ENCODE measurements around the gene BCAS1.

The BCAS1 gene

GRCh38 chr20:54103067-54103761 is 32.8 kb upstream of the BCAS1 start:
- DNase-seq (ENCODE audit: low read depth in 2 of 3, low spot score in 2 of 3): peak; percentile 46 to 80 (median 76)

- no peak for DNase-seq (ENCODE audit: low read depth in 2 of 3, low spot score in 2 of 3)
These were observed 32.1 kb upstream of the BCAS1 start for GRCh38 chr20:54102543-54102942.

DNA sequence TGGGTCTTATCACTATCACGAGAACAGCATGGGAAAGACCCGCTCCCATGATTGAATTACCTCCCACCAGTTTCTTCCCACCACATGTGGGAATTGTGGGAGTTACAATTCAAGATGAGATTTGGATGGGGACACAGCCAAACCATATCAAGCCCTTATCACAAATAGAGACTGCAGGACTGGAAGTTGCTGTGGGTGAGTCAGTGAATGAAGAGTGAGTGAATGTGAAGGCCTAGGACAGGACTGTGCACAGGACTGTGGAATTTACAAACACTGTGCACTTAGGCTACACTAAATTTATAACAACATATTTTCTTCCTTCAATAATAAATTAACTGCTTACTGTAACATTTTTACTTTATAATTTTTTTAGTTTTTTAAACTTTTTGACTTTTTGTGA is 30.2 kb upstream of the BCAS1 start:
- DNase-seq (ENCODE audit: low read depth in 2 of 3, low spot score in 2 of 3): no peak

DNA sequence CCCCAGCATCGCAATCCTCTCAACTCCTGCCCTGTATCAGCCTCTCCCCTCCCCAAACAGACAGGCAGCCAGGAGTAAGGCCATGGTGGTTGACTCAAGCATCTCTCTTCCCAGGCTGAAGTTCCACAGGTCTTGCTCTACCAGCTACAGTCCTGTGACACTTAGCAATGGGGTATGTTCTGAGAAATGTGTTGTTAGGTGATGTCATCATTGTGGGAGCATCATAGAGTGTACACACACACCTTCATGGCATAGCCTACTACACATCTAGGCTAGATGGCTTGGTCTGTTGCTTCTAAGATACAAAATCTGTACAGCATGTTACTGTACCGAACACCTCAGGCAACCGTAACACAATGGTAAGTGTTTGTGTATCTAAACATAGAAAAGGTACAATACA is 29.5 kb upstream of the BCAS1 start:
- no peak for DNase-seq (ENCODE audit: low read depth in 2 of 3, low spot score in 2 of 3)

- DNase-seq (ENCODE audit: low read depth in 2 of 3, low spot score in 2 of 3): no peak
These were observed 27.7 kb upstream of the BCAS1 start for GRCh38 chr20:54098047-54098446.

- no peak for DNase-seq (ENCODE audit: low read depth in 2 of 3, low spot score in 2 of 3)
These were observed 26.8 kb upstream of the BCAS1 start for GRCh38 chr20:54097236-54097529.

DNA sequence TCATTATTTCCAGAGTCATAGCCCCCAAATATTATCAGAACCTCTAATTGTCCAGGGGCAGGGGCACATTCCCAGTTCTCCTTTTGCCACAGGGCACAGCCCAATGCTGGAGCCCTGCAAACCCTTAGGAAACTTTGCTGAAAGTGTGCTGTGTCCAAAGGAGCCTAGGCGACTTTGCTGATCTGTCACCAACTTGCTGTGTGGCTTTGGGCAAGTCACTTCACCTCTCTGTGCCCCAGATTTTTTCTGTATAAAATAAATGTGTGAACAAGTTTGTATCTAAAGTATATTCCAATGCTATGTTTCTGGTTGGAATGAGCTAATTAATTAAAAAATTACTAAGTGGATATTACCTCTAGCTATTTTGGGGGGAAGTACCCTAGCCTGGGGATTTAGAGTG is 25.4 kb upstream of the BCAS1 start:
- no peak for DNase-seq (ENCODE audit: low read depth in 2 of 3, low spot score in 2 of 3)

- no peak for DNase-seq (ENCODE audit: low read depth in 2 of 3, low spot score in 2 of 3)
These were observed 23.8 kb upstream of the BCAS1 start for GRCh38 chr20:54094268-54094580.

DNA sequence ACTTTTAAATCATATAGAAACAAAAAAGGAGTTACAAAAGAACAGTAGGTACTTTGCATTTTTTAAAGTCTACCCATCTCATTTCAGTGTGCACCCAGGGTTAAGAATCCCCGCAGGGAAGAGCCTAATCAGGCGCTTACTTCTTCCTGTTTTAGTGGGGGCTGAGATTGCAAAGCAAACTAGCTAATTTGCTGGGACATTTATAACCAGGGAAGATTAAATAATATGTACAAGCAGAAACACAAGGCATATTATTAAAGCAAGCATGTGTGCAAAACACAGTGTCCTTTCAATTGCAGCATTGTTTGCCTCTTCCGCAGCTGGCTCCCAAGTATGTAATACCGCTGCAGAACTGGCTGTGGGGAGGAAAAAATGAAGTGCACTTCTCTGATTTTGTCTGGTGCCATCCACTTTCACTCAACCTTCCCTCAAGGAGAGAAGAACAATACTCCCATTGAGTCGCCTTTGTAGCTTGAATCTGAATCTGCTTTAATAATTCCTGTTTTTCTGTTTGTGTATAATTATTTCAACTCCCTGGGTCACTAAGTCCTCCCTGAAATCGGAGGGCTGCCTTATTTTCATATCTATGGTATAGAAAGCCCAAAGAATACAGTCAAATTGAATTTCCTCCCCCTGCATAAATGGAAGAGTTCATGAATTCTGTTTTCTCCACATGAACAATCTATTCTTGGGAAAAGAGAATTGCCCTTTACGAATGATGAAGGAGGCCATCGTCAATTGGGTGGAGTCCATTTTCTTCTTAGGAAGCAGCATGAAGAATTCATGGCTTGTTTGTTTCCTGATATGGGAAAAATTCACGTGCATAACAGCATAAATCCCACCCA is 23.3 kb upstream of the BCAS1 start:
- DNase-seq (ENCODE audit: low read depth in 2 of 3, low spot score in 2 of 3): no peak

DNA sequence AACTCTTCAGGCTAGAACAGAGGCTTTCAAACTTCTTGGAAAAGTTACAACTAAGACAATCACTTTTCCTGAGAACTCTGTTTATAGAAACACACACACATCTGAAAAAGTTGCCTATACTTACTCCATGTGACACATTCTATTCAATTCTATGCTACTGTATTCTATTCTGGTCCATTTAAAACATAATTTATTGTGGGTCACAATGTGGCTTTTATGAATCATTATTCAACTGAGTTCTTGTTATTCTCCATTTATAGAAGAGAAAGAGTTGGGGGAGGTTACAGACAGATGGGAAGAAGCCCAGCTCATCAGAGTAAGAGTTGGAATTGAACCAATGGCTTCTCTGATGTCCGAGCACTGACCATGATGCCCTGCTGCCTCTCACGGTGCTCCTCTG is 21.6 kb upstream of the BCAS1 start:
- no peak for DNase-seq (ENCODE audit: low read depth in 2 of 3, low spot score in 2 of 3)

DNA sequence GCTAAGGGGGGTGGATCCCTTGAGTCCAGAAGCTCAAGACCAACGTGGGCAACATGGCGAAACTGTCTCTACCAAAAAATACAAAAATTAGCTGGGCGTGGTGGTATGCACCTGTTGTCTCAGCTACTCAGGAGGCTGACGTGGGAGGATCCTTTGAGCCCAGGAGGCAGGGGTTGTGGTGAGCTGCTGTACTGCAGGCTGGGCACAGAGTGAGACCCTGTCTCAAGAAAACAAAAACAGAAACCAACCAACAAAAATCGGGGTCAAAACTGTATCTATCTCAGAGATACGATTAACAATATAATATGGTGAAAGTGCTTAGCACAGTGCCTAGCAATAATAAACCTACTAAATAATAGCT is 20.7 kb upstream of the BCAS1 start:
- no peak for DNase-seq (ENCODE audit: low read depth in 2 of 3, low spot score in 2 of 3)

DNA sequence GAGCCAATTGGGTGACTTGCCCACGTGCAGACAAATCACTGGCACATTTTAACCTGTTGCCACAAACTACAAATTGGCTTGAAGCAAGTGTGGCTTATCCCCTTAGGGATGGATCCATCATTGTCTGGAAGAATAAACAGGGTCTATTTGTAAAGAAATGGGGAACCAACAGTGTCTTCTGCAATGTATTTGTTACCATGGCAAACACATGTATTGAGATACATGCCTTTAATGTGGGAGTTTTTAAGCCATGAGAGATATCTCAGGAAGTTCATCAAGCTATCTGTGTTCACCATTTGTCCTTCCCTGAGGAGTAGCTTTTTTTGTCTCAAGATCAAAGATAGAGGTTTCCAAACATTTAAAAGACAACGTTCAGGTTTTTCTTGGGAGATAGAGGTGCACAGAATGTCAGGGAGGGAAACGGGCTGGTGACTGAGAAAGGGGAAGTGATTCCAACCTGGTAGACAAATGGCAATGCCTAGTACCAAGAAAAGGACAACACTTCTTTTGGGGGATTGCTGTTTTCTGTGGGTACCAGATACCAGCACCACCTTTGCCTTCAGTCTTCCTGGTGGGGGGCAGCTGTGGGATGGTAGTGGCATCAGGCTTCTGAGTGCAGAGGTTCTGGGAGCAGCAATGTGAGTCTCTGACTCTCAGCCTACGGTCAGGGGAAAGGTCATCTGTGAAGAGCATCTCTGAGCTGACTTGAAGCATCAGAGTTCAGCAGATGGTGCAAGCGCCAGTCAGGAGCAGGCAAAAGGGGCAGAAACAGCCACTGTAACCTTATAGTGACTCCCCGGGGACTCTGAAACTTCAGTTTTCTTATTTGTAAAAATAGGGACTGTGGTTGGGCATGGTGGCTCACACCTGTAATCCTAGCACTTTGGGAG is 20.1 kb upstream of the BCAS1 start:
- no peak for DNase-seq (ENCODE audit: low read depth in 2 of 3, low spot score in 2 of 3)

DNA sequence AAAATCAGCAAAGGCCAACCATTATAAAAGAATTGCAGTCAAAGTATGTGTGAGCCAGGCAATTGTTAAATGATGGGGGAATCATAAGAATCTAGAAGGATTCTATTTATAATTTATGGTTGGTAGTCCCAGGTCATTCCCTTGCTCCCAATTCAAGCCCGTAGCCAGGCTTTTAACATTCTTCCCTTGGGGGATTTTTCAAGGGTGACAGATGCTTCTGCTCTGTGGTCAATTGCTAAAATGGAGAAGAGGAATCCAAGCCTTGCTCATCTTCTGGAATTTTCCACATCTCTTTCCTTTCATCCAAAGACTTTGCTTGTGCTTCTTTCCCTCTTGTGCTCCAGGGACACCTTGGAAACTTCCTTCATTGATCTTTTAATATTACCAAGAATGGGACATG is 18.0 kb upstream of the BCAS1 start:
- DNase-seq (ENCODE audit: low read depth in 2 of 3, low spot score in 2 of 3): no peak

GRCh38 chr20:54086507-54087039 is 16.2 kb upstream of the BCAS1 start:
- no peak for DNase-seq (ENCODE audit: low read depth in 2 of 3, low spot score in 2 of 3)

DNA sequence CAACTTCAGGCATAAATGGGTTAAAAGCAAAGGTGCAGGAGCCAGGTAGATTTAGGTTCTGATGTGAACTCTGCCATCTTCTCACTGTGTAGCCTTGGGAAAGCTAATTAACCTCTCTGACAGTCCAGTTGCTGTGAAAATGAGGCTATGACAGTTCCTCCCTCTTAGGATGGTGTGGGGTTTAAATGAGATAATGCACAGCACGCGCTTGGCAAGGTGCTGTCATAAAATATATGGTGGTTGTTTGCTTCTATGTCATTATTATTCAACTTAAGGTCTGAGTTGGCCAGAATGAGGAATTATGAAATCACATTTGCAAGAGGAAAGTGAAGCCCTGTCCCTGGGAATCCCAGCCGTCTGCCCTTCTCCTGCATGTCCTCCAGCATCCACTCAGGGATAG is 15.5 kb upstream of the BCAS1 start:
- DNase-seq (ENCODE audit: low read depth in 2 of 3, low spot score in 2 of 3): no peak

DNA sequence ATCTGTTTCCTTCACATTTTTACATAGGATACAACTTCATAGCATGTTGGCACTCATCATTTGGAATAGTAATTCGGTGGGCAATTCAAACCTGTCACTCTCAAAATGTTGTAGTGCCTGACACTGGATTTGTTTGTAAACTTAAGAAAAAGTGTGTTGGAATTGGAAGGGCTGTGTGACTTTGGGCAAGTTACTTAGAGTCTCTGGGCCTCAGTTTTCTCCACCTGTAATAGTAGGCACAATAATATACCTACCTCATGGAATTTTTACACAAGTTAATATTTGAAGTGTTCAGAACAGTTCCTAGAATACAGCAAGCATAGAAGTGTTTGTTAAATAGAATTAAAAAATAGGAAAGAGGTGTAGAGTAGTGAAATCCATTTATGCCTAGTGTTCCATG is 15.0 kb upstream of the BCAS1 start:
- no peak for DNase-seq (ENCODE audit: low read depth in 2 of 3, low spot score in 2 of 3)

GRCh38 chr20:54084727-54085388 is 14.5 kb upstream of the BCAS1 start:
- no peak for DNase-seq (ENCODE audit: low read depth in 2 of 3, low spot score in 2 of 3)

DNA sequence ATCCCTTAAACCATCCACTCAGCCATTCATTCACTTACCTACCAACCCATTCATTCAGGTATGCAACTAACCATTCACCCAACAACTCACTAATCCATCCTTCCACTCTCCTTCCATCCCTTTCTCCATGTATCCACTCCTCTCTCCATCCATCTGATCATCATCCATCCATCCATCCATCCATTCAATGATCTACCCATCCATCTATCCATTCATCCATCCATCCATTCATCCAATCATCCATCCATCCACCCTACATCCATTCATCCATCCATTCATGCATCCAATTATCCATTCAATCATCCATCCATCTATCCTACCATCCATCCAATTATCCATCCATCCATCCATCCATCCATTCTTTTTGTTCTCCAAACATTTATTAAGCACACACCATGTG is 13.8 kb upstream of the BCAS1 start:
- no peak for DNase-seq (ENCODE audit: low read depth in 2 of 3, low spot score in 2 of 3)

DNA sequence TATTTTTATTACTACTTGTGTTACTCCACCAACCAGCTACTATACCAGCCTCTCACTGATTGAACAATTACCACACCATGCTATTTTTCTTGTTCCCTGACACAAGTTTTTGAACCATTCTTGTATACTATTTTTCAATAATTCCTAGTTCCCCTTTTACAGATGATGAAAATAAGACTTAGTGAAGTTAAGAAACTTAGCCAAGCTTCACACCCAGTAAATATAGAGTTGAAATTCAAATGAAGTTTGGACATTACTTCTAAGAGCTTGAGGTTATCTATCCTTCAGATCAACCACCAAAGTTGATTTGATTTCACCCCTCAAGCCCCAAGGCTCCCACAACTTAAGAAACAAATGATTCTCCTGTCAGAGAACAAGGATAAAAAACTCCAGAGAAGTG is 13.1 kb upstream of the BCAS1 start:
- no peak for DNase-seq (ENCODE audit: low read depth in 2 of 3, low spot score in 2 of 3)

DNA sequence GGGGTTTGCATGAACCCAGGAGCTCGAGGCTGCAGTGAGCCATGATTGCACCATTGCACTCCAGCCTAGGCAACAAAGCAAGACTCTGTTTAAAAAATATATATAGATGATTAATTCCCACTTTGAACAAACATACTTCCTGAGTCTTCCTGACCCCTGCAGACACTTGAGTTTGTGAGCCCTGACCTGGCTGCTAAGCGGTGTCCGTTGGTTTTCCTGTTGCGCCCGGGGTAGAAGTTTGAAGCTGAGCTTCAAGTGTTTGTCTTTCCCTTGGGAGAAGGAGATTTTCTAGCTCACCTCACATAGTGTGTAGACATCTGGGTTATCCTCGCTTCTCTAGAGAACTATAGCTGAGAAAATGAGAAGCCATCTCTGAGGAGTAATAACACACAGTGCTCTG is 11.7 kb upstream of the BCAS1 start:
- no peak for DNase-seq (ENCODE audit: low read depth in 2 of 3, low spot score in 2 of 3)

- DNase-seq (ENCODE audit: low read depth in 2 of 3, low spot score in 2 of 3): no peak
These were observed 9.3 kb upstream of the BCAS1 start for GRCh38 chr20:54079652-54080051.
